ENCODE data around the gene CACNA2D3.

The CACNA2D3 gene

GRCh38 chr3:54836871-54837270 is 714.5 kb downstream of the CACNA2D3 start:
- no peak for DNase-seq (ENCODE audit: low read depth)
- TF ChIP-seq CTCF (IDR thresholded peaks at IDR 0.05; ENCODE audit: insufficient read depth, low read depth, low read length, missing control alignments), result no peak
- H3K4me3 ChIP-seq (ENCODE audit: low read depth, low read length), result no peak overlapping the region

GRCh38 chr3:54837964-54838363 is 715.6 kb downstream of the CACNA2D3 start:
- no peak for DNase-seq (ENCODE audit: low read depth)
- no peak overlapping the region for H3K4me3 ChIP-seq (ENCODE audit: low read depth, low read length)
- TF ChIP-seq CTCF (IDR thresholded peaks at IDR 0.05; ENCODE audit: insufficient read depth, low read depth, low read length, missing control alignments), result no peak

GRCh38 chr3:54841471-54841870 is 719.1 kb downstream of the CACNA2D3 start:
- no peak for DNase-seq (ENCODE audit: low read depth)
- H3K4me3 ChIP-seq (ENCODE audit: low read depth, low read length), result no peak overlapping the region
- TF ChIP-seq CTCF (IDR thresholded peaks at IDR 0.05; ENCODE audit: insufficient read depth, low read depth, low read length, missing control alignments), result no peak

- no peak overlapping the region for H3K4me3 ChIP-seq (ENCODE audit: low read depth, low read length)
- DNase-seq (ENCODE audit: low read depth), result no peak
- TF ChIP-seq CTCF (IDR thresholded peaks at IDR 0.05; ENCODE audit: insufficient read depth, low read depth, low read length, missing control alignments), result no peak
Measured at GRCh38 chr3:54843352-54843751, 721.0 kb downstream of the CACNA2D3 start.

GRCh38 chr3:54844211-54844610 is 721.9 kb downstream of the CACNA2D3 start:
- no peak for DNase-seq (ENCODE audit: low read depth)

GRCh38 chr3:54845011-54845410 is 722.7 kb downstream of the CACNA2D3 start:
- no peak for DNase-seq (ENCODE audit: low read depth)
- no peak for TF ChIP-seq CTCF (IDR thresholded peaks at IDR 0.05; ENCODE audit: insufficient read depth, low read depth, low read length, missing control alignments)
- no peak overlapping the region for H3K4me3 ChIP-seq (ENCODE audit: low read depth, low read length)

More at GRCh38 chr3:54844211-54844610, 721.9 kb downstream of the CACNA2D3 start:
- TF ChIP-seq CTCF (IDR thresholded peaks at IDR 0.05; ENCODE audit: insufficient read depth, low read depth, low read length, missing control alignments), result no peak
- no peak overlapping the region for H3K4me3 ChIP-seq (ENCODE audit: low read depth, low read length)

- no peak for DNase-seq (ENCODE audit: low read depth)
- TF ChIP-seq CTCF (IDR thresholded peaks at IDR 0.05; ENCODE audit: insufficient read depth, low read depth, low read length, missing control alignments), result no peak
- H3K4me3 ChIP-seq (ENCODE audit: low read depth, low read length), result no peak overlapping the region
Measured at GRCh38 chr3:54845551-54845950, 723.2 kb downstream of the CACNA2D3 start.
